HEK293T (cell line): ENCODE results near the gene MRPL52.

Source experiments
- BHLHE40 ChIP-seq: fragments of 450-650 bp; IDR thresholded peaks from 2 replicates; pipeline ENCODE4 v1.6.1; 2016; ENCODE audit warnings: mild to moderate bottlenecking, moderate library complexity, borderline replicate concordance
- HDGF ChIP-seq: fragments of 450-650 bp; IDR thresholded peaks from 2 replicates; pipeline ENCODE4 v1.6.1; 2017; ENCODE audit warnings: antibody characterized with exemption, borderline replicate concordance
- LEF1 ChIP-seq: fragments of 450-650 bp; IDR thresholded peaks from 2 replicates; pipeline ENCODE4 v1.6.1; 2017; ENCODE audit warnings: mild to moderate bottlenecking, borderline replicate concordance
- SUZ12 ChIP-seq: fragments of 450-650 bp; IDR thresholded peaks from 2 replicates; pipeline ENCODE4 v1.6.1; 2016; ENCODE audit warnings: mild to moderate bottlenecking
- TARDBP ChIP-seq: fragments of 450-650 bp; IDR thresholded peaks from 2 replicates; pipeline ENCODE4 v1.6.1; 2016
- ZNF384 ChIP-seq: fragments of 450-650 bp; IDR thresholded peaks from 2 replicates; pipeline ENCODE4 v1.6.1; 2016

GRCh38 chr14:22878271-22879246 lies 48.9 kb downstream of the MRPL52 start:
- TF ChIP-seq TARDBP (no peak), SUZ12 (no peak), LEF1 (no peak), BHLHE40 (no peak), ZNF384 (no peak), HDGF (no peak)
